ENCODE measurements around the gene SLC27A3.
A peak's percentile ranks its signal among the peaks of the same experiment; 100 is the strongest.

Gene SLC27A3

DNA sequence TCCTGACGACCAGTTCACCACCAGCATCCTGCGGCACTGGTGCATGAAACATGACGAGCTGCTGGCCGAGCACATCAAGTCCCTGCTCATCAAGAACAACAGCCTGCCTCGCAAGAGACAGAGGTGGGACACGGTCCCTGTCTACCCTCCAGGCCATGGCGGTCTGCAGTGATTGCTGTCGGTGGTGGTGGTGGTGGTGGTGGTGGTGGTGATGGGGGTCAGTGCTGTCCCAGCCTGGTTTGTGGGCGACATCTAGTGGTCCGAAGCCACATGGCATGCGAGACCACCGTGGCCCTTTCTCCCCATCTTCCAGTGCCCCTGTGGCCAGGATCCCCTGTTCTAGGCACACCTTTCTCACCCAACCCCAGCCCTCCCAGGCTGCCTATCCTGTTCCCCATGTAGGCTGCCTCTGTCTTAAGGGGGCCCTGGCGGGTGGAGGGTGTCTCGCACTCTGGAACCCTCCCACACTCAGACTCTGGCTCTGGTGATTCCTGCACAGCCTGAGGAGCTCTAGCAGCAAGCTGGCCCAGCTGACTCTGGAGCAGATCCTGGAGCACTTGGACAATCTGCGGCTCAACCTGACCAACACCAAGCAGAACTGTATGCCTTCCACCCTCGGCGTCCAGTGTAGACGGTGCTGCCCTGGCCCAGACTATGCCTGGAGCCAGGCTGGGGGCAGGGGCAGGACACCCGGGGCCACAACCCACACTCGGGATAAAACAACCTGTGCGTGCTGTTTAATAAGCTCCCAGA, 3.2 kb upstream of the SLC27A3 start:
- Histone ChIP-seq H3K36me3 (peaks cover 67% of the 10 kb centered on the region), H3K27ac (no peak overlapping the region), H3K4me3 (ENCODE audit: low read depth, low read length) (no peak overlapping the region), H3K9me3 (ENCODE audit: severe bottlenecking) (no peaks in the 10 kb centered on the region), H3K27me3 (ENCODE audit: insufficient read depth, low read depth, severe bottlenecking) (no peaks in the 10 kb centered on the region)
- DNase-seq: peak; percentile 85
- TF ChIP-seq, protein P1, sequence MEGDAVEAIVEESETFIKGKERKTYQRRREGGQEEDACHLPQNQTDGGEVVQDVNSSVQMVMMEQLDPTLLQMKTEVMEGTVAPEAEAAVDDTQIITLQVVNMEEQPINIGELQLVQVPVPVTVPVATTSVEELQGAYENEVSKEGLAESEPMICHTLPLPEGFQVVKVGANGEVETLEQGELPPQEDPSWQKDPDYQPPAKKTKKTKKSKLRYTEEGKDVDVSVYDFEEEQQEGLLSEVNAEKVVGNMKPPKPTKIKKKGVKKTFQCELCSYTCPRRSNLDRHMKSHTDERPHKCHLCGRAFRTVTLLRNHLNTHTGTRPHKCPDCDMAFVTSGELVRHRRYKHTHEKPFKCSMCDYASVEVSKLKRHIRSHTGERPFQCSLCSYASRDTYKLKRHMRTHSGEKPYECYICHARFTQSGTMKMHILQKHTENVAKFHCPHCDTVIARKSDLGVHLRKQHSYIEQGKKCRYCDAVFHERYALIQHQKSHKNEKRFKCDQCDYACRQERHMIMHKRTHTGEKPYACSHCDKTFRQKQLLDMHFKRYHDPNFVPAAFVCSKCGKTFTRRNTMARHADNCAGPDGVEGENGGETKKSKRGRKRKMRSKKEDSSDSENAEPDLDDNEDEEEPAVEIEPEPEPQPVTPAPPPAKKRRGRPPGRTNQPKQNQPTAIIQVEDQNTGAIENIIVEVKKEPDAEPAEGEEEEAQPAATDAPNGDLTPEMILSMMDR (IDR thresholded peaks at IDR 0.05; ENCODE audit: low read depth, low read length): peak; percentile 99

DNA sequence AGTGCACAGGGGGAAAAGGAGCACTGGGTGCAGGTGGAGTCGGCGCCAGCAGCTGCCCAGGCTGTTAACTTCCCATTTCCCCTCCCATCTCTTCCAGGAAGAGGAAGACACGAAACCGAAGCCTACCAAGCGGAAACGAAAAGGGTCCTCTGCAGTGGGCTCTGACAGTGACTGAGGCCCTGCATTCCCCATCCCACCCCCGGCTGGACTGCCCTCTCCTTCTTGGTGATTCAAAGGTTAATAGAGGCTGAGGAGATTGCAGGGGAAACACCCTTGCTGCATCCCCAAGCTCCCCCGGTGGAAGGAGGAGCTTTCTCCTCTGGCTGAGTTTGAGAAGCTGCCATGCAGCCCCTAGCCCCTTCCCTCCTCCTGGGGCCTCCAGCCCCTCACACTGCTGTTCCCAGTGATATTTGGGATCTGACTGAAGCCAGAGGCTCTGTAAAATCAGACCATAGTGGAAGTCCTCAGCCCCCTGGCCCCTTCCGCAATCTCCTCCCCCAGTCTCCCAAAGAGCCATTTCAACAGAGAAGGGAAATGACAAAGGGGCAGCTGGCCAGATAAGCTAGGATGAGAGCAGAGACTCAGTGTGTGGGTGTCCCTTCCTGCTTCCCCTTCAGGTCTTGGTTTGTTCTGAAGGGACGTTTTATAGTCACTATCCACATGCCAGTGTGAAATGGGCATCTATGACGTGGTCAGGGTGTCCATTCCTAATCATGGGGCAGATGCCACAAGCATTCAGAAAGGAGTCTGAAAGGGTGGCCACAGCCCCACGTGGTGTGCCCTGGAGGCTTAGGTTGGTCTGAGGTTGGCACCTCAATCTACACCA, 1.9 kb upstream of the SLC27A3 start:
- H3K36me3 ChIP-seq: peaks cover 54% of the 10 kb centered on the region
- no peaks in the 10 kb centered on the region for H3K9me3 ChIP-seq (ENCODE audit: severe bottlenecking)
- no peak for DNase-seq

DNA sequence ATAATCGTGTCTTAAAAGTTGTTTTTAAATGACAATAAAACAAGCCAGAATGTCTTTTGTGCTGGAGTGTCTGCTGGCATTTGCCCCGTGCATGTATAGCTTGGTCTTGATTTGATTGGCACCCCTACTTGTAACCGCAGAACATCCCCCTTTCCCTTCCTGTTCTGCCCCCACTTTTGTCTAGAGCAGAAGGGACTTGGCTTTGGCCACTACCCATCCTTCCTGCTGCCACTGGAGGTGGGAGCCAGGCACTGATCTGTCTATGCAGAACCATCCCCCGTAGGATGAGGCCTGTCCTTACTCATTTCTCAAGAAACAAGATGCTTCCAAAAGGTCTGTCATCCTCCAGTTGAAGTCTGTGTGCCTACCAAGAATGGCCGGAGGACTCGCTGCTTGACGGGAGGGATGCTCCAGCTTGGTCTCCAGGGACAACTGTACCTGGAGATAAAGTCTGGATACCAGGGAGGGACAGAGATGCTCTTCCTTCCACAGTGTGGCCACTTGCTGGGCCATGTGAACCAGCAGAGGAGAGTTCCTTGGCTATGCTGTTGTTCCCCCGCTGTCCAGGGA, 1.1 kb upstream of the SLC27A3 start:
- TF ChIP-seq, protein P1 (IDR thresholded peaks at IDR 0.05; ENCODE audit: low read depth, low read length): no peak
- H3K9me3 ChIP-seq (ENCODE audit: severe bottlenecking): no peaks in the 10 kb centered on the region
- peaks cover 46% of the 10 kb centered on the region for H3K36me3 ChIP-seq

More for the DNA sequence above, 1.9 kb upstream of the SLC27A3 start:
- Histone ChIP-seq H3K27ac (no peak overlapping the region), H3K4me3 (ENCODE audit: low read depth, low read length) (no peak overlapping the region), H3K27me3 (ENCODE audit: insufficient read depth, low read depth, severe bottlenecking) (no peaks in the 10 kb centered on the region)
- TF ChIP-seq, protein P1 (IDR thresholded peaks at IDR 0.05; ENCODE audit: low read depth, low read length): no peak

DNA sequence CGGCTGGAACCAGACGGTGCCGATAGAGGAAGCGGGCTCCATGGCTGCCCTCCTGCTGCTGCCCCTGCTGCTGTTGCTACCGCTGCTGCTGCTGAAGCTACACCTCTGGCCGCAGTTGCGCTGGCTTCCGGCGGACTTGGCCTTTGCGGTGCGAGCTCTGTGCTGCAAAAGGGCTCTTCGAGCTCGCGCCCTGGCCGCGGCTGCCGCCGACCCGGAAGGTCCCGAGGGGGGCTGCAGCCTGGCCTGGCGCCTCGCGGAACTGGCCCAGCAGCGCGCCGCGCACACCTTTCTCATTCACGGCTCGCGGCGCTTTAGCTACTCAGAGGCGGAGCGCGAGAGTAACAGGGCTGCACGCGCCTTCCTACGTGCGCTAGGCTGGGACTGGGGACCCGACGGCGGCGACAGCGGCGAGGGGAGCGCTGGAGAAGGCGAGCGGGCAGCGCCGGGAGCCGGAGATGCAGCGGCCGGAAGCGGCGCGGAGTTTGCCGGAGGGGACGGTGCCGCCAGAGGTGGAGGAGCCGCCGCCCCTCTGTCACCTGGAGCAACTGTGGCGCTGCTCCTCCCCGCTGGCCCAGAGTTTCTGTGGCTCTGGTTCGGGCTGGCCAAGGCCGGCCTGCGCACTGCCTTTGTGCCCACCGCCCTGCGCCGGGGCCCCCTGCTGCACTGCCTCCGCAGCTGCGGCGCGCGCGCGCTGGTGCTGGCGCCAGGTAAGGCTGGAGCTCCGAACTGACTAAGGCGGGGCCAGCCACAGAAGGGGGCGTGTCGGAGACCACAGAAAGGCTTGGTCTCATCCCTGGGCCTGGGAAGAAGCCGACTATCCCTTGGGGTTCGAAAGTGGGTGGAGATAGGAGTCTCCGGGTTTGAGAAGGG, 486 bp downstream of the SLC27A3 start:
- Histone ChIP-seq H3K27me3 (ENCODE audit: insufficient read depth, low read depth, severe bottlenecking) (no peaks in the 10 kb centered on the region), H3K9me3 (ENCODE audit: severe bottlenecking) (no peaks in the 10 kb centered on the region), H3K36me3 (peaks cover 33% of the 10 kb centered on the region), H3K27ac (peak overlapping the region; percentile 65), H3K4me3 (ENCODE audit: low read depth, low read length) (peak overlapping the region; percentile 67)
- peak; percentile 98 for DNase-seq
- TF ChIP-seq, protein P1 (IDR thresholded peaks at IDR 0.05; ENCODE audit: low read depth, low read length): peak; percentile 27; the same call in 1 of the 2 replicates

More for the DNA sequence above, 1.1 kb upstream of the SLC27A3 start:
- Histone ChIP-seq H3K4me3 (ENCODE audit: low read depth, low read length) (no peak overlapping the region), H3K27me3 (ENCODE audit: insufficient read depth, low read depth, severe bottlenecking) (no peaks in the 10 kb centered on the region), H3K27ac (no peak overlapping the region)
- DNase-seq: no peak

DNA sequence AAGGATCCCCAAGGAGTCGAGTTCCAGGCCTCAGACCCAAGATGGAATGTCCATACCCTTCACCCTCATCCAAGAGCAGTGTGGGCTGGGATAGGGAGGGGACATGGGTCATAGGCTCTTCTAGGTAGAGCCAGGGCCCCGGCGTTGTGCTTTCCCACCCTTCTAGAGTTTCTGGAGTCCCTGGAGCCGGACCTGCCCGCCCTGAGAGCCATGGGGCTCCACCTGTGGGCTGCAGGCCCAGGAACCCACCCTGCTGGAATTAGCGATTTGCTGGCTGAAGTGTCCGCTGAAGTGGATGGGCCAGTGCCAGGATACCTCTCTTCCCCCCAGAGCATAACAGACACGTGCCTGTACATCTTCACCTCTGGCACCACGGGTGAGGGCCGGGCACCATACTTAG, 1.1 kb downstream of the SLC27A3 start:
- no peak for DNase-seq
- peak overlapping the region; percentile 65 for H3K27ac ChIP-seq
- TF ChIP-seq, protein P1 (IDR thresholded peaks at IDR 0.05; ENCODE audit: low read depth, low read length): no peak
- no peaks in the 10 kb centered on the region for H3K9me3 ChIP-seq (ENCODE audit: severe bottlenecking)
- peak overlapping the region; percentile 67 for H3K4me3 ChIP-seq (ENCODE audit: low read depth, low read length)
- H3K36me3 ChIP-seq: peaks cover 29% of the 10 kb centered on the region
- no peaks in the 10 kb centered on the region for H3K27me3 ChIP-seq (ENCODE audit: insufficient read depth, low read depth, severe bottlenecking)

Measured in WERI-Rb-1 (cell line).